GM12872 (cell line): ENCODE measurements around the gene DNASE2B.

Experiments used
- TF ChIP-seq, protein P1 (sequence below): IDR thresholded peaks from 3 replicates; pipeline ENCODE4 v1.5.1; 2011; ENCODE audit warnings: low read depth, mild to moderate bottlenecking, low read length, moderate library complexity; ENCODE audit not compliant: insufficient read depth

The DNASE2B gene

DNA sequence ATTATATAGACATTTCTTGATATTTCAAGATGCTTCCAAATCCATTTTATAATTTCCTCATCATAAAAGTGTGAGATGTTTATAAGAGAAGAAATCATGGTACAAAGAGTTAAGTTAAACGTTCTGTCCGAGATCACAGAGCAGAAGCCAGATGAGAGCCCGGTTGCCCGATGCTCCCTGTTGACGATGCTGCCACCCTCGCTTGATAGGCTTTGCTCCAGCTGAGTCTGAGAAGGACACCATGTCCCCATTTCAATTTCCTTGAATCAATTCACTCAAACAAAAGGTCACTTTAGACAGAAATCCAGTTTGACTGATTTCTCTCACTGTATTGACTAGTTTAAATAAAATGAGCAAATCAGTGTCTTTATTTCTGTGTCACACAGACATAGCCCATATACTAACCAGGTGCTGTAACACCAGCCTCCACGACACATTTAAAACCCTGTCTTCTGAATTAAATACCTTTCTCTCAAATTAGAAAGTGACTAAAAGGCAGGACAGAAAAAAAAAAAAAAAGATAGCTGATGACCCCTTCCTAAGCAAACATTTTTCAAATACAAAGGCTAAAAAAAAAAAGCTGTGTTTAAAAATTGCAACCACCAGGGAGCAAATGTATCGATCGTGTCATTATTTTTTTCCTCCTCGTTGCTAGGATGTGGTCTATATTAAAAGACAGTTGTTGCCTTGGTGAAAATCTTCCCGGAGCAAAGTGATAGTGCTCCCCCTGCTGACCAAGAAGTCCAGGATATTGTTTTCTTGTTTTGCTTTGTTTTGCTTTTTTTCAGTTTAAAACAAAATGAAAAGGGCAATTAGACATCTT lies 35.2 kb downstream of the DNASE2B start:
- TF ChIP-seq, protein P1, sequence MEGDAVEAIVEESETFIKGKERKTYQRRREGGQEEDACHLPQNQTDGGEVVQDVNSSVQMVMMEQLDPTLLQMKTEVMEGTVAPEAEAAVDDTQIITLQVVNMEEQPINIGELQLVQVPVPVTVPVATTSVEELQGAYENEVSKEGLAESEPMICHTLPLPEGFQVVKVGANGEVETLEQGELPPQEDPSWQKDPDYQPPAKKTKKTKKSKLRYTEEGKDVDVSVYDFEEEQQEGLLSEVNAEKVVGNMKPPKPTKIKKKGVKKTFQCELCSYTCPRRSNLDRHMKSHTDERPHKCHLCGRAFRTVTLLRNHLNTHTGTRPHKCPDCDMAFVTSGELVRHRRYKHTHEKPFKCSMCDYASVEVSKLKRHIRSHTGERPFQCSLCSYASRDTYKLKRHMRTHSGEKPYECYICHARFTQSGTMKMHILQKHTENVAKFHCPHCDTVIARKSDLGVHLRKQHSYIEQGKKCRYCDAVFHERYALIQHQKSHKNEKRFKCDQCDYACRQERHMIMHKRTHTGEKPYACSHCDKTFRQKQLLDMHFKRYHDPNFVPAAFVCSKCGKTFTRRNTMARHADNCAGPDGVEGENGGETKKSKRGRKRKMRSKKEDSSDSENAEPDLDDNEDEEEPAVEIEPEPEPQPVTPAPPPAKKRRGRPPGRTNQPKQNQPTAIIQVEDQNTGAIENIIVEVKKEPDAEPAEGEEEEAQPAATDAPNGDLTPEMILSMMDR = peak; percentile 65; the same call in 2 of the 3 replicates

DNA sequence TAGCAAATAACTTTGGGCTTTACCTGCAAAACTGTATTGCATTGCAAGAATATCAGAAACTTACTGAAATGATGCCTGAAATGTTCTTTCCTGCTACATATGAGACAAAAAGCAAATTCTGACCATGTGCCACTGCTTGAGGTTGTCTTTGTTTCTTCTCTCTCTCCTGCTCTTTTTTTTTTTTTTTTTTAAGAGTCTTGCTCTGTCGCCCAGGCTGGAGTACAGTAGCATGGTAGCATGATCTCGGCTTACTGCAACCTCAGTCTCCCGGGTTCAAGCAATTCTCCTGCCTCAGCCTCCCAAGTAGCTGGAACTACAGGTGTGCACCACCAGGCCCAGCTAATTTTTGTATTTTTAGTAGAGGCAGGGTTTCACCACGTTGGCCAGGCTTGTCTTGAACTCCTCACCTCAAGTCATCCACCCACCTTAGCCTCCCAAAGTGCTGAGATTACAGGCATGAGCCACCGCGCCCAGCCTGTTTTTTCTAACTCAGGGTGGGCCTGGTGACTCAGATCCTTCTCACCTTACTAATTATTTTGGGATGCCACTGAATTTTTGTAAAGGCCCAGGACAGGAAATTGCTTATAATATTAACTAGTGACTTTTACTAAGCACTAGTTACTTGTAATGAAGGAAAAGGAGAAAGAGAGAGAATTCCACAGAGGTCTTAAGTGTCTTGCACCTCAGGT lies 35.9 kb downstream of the DNASE2B start:
- TF ChIP-seq, protein P1 = no peak

DNA sequence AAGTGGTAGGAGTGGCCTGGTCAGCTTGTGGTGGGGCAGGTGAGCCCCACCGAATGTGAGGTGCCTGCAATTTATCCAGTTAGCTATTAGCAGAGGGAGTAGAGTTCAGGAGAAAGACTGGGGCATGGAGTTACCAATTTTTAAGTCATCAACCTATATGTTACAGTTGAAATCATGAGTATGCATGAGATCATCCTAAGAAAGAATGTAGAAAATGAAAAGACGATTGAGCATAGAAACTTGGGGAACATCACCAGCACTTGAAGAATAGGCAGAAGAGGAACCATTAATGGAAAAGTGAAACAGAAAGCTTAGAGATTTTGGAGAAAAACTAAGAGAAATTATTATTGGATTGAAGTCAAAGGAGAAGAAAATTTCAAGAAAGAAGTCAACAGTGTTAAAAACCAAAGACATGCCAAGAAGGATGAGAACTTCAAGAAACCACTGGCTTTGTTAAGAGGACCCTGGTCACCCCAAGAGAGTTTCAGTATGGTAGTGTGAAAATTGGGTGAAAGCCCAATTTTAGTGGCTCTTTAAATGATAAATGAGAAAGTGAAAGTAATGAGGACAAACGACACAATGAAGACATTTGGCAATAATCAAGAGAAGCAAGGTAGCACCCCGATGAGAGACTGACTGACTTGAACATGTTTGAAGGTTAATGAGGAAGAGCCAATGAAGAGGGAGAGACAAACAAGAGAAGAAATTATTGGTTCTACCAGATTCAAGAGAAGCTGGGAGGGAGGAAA lies 36.7 kb downstream of the DNASE2B start:
- TF ChIP-seq, protein P1 = no peak

DNA sequence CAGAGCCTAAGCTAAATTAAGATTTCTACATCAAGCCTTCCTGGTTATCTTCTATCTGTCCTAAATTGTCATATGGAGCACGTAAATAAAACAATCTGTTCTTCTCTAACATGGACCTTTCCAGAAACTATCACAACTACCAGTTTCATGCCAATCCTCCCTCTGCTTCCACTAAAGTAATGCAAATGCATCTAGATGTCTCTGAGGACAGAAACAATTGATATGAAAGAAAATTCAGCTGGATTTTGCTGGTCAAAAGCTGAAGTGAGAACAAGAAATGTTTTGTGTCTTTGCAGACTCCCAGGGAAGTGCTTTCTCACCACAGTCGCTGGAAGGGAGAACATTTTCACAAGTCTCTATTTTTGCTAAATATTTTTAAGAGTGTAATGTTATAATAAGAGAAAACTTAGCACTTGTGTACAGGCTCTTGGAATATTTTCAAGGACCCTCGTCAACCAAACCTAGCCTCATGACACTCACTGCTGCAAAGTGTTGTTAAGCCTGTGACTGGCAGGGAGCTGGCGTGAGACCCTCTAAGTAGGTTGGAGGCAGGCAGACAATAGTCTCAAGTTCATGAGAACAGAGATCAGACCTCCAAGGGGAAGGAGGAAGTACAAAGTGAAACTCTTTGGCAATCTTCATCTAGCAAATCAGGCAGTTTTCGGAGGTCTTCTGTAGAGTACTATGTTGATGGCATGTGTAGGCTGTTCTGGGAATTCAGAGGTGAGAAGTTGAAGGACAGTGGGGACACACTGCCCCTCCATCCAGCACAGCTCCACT lies 38.8 kb downstream of the DNASE2B start:
- TF ChIP-seq, protein P1 = no peak

DNA sequence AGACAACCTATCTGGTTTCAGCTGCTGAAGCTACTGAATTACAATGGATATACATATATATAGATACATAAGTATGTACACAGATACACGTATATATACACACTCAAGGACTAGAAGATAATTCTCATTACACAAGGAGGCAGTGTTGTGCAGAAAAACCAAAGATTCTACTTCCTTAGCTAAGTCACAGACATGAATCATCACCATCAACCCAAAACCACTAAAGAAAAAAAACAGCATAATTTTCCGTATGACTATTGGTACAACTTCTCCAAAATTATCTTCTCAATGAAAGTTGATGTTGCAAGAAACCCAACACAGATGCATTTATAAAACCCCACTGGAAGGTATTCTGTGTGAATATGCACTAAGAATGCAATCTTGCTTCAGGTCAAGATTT lies 44.0 kb downstream of the DNASE2B start:
- TF ChIP-seq, protein P1 = peak; percentile 43; the same call in 1 of the 3 replicates

DNA sequence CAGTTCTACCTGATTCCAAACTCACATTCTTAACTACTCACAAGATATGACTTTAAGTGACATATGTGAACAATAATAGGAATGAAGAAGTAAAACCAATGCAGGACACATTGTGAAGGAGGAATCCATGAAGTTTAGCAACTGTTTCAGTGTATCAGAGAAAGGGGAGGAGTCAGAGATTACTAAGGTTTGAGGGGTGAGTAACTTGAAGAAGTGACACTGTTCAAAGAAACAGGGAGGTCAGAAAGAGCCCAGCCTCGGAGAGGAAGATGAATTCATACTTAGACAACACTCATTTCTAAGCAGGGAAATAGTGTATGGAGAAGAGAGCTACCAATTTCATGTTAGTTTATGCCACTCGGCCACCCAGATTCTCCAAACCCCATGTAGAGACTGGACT lies 52.6 kb downstream of the DNASE2B start:
- TF ChIP-seq, protein P1 = no peak
